Keratinocyte (primary cell): ENCODE data around the gene TWNK.

Experiments used
- EZH2 ChIP-seq: IDR thresholded peaks from one replicate; pipeline ENCODE4 v1.6.1; 2012; ENCODE audit warnings: inconsistent platforms, mild to moderate bottlenecking, low read length, moderate library complexity
- TF ChIP-seq, protein P1 (sequence below), 3 experiments: IDR thresholded peaks in 1 of 3; conservative IDR thresholded peaks in 1 of 3; optimal IDR thresholded peaks in 1 of 3; 2 replicates in 2 of 3; 3 replicates in 1 of 3; pipeline versions ENCODE3 to v1.5.1; 2011; ENCODE audit warnings: low read length in 3 of 3, mild to moderate bottlenecking in 3 of 3, moderate library complexity in 2 of 3, control low read depth in 1 of 3, inconsistent platforms in 1 of 3; ENCODE audit not compliant: insufficient read depth in 2 of 3; ENCODE audit errors: extremely low read depth in 1 of 3

DNA sequence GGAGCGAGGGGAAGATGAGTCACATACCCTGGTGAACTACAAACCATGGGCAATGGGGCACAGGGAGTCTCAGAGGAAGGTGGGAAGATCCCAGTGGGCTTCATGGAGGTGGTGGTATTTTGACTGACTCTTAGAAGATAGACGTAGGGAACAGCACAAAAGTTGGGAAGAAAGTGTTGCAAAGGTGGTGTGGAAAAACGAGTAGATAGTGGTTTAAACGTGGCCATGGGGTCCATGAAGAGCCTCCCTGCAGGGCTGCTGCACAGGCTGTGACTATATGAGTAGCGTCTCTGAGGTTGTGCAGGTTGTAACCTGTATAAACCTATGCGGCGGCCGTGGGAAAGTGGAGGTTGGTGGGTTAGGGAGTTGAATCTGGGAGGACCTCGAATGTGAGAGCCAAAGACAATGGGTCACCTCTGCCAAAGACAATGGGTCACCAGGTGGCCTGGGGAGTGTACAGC, 26.1 kb downstream of the TWNK start:
- TF ChIP-seq, protein P1, sequence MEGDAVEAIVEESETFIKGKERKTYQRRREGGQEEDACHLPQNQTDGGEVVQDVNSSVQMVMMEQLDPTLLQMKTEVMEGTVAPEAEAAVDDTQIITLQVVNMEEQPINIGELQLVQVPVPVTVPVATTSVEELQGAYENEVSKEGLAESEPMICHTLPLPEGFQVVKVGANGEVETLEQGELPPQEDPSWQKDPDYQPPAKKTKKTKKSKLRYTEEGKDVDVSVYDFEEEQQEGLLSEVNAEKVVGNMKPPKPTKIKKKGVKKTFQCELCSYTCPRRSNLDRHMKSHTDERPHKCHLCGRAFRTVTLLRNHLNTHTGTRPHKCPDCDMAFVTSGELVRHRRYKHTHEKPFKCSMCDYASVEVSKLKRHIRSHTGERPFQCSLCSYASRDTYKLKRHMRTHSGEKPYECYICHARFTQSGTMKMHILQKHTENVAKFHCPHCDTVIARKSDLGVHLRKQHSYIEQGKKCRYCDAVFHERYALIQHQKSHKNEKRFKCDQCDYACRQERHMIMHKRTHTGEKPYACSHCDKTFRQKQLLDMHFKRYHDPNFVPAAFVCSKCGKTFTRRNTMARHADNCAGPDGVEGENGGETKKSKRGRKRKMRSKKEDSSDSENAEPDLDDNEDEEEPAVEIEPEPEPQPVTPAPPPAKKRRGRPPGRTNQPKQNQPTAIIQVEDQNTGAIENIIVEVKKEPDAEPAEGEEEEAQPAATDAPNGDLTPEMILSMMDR (optimal IDR thresholded peaks at IDR 0.05 in 1 of 3, IDR thresholded peaks at IDR 0.05 in 1 of 3, conservative IDR thresholded peaks at IDR 0.05 in 1 of 3; ENCODE audit: extremely low read depth in 1 of 3, insufficient read depth in 2 of 3, low read length in 3 of 3): no peak
- TF ChIP-seq EZH2: no peak
